ENCODE measurements around the gene MAPK14.

DNA sequence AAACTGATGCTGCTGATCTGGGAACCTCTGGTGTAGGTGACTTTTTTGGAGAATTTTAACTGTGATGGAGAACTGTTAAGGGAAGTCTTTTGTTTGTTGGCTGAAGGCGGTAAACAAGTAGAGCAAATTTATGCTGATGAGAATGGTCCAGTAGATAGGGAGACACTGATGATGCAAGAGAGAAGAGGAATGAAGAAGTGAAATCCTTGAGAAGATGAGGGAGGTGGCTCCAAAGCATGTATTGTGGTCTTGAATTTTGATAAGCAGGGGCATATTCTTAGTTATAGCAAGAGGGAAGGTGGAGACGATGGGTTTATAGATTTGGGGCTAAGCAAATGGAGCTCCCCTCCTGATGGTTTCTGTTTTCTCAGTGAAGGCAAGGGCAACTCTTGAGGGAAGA is 22.0 kb downstream of the MAPK14 start:
- TF ChIP-seq, protein P1, sequence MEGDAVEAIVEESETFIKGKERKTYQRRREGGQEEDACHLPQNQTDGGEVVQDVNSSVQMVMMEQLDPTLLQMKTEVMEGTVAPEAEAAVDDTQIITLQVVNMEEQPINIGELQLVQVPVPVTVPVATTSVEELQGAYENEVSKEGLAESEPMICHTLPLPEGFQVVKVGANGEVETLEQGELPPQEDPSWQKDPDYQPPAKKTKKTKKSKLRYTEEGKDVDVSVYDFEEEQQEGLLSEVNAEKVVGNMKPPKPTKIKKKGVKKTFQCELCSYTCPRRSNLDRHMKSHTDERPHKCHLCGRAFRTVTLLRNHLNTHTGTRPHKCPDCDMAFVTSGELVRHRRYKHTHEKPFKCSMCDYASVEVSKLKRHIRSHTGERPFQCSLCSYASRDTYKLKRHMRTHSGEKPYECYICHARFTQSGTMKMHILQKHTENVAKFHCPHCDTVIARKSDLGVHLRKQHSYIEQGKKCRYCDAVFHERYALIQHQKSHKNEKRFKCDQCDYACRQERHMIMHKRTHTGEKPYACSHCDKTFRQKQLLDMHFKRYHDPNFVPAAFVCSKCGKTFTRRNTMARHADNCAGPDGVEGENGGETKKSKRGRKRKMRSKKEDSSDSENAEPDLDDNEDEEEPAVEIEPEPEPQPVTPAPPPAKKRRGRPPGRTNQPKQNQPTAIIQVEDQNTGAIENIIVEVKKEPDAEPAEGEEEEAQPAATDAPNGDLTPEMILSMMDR (IDR thresholded peaks at IDR 0.05): no peak
- TF ChIP-seq POLR2A (IDR thresholded peaks at IDR 0.05): no peak
